HG02798 (cell line): ENCODE measurements around the gene NR5A2.

Experiments
- ATAC-seq: cut with Tn5 transposase; IDR thresholded peaks from one replicate; pipeline ENCODE4 v1.9.1; 2021; ENCODE audit warnings: mild to moderate bottlenecking; ENCODE audit not compliant: unreplicated experiment, poor library complexity

The NR5A2 gene

DNA sequence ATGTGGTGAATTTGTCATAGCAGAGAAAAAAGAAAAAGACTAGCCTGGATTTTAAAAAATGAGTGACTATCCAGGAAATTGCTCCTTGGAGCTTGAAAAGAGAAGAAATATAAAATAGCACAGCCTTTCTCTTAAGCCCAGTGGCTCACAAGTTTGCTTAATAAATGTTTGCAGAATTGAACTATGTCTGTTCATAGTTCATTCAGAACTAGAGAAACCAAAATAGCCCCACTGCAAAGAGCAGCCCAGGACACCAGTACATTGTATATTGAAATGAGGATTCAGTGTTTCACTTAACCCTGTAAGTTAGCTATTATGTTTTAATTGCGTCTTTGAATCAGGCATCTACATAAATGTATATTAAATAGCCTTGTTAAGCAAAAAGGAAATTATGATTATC, 88.8 kb downstream of the NR5A2 start:
- ATAC-seq, result no peak

DNA sequence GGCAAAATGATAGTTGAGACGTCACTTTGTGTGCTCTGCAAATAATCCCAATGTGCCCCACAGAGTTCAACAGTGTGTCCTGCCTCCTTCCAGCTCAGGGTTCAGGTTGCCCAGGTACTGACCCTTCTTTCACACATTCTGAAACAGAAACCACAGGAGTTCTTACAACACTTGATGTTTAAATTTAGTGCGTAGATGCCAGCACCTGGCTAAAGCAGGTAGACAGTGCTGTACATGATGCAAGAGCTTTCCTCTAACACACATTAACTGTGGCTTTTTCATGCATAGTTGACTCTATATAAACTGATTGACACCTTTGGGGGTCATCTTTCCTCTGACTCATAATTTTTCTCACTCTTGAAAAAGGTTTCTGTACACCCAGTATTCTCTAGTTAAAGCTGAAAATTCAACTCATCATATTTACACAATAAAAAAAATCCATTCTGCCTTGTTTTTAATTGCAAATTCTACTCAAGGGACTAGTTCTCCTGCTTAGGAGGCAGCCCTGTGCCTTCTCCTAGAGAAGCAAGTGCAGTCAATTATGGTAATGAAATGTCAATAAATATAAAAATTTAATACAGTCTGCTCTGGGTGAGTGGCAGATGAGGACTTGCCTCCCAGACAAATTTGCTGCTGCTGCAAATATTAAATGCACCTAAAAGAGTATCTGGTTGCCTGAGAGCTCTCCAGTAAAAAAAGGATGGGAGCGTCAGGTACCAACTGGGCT, 91.4 kb downstream of the NR5A2 start:
- no peak for ATAC-seq

DNA sequence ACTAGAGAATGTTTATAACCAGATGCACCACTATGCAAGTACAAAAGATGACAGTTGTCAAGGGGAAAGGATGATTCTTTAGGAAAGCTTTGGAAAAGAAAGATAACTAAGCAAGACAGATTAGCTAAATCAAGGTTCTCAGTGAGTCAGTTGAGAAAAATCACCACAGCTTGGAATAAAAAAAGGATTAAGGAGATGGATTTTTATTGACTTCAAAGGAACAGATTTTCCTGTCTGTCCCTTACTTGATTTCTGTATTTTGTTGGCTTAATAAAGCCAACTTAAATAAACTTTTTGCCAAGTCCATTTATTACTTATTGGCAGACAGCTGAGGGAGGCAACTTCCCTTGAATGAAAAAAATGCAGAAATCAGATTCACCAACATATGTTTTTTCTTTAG, 93.9 kb downstream of the NR5A2 start:
- ATAC-seq, result no peak

DNA sequence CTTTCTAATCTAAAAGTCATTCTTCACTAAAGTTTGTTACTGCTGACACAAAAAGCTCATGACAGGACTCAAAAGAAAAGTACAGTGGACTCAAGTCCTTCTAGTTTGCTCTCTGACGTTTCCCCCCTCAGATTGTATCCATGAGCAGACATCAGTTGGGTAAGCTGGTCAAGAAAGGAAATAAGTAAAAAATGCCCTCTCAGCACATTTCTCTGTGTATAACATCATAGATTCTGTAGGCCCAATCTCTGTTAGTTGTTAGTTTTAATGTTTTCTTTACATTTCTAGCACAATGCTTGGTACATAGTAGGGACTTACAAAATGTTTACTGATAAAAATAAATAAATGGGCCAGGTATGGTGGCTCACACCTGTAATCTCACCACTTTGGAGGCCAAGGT, 96.8 kb downstream of the NR5A2 start:
- no peak for ATAC-seq

DNA sequence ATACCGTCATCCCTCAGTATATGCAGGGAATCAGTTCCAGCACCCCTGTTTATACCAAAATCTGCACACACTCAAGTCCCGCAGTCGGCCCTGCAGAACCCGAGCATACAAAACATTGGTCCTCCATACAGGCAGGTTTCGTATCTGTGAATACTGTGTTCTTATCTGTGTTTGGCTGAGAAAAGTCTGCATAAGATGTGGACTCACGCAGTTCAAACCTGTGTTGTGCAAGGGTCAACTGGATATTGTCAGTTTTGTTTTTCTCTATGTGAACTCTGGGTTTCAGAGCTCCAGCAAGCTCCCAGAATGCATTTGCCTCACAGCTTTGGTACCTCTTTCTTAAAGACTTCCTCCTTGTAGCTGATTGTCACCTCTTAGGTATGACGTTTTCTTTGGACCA, 100.6 kb downstream of the NR5A2 start:
- ATAC-seq, result no peak

DNA sequence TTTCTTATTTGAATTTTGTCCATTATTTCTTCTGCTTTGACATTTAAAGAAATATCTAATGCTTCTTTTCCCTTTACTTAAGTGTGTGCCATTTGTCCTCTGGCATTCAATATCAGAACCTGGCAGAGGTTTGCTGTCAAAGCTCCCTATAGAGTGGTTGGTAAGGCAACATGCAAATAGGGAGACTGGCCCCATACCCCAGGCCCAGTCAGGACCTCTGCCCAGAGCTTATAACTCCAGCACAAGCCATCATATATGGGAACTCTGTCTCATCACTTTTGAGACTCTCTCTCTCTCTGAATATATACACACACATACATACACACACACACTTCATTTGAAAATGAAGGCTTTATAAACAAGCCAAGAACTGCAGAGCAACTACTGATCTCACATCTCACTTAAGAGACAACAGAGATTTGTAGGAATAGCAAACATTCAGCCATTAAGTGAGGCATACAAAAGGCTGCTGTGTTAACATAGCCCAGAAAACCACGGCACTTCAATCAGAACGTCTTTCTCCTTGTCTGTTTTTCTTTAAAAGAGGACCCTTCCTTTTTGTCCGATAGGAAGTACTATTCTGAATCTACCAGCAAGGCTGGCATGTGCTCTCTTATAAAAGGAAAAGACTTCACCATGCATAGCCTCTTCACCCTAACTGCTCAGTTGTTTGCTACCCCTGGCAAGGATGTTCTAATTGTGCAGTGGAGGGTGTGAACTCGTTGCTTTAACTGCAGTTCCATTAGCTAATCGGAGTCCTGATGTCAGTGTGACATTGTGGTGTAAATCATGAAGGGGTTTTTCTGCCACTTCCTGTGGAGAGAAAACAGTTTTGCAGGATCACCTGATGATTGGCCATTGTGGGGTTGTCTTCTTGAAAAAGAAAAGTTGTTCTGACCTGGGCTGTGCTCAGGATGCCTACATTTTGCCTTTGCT, 101.7 kb downstream of the NR5A2 start:
- peak; percentile 49 for ATAC-seq

DNA sequence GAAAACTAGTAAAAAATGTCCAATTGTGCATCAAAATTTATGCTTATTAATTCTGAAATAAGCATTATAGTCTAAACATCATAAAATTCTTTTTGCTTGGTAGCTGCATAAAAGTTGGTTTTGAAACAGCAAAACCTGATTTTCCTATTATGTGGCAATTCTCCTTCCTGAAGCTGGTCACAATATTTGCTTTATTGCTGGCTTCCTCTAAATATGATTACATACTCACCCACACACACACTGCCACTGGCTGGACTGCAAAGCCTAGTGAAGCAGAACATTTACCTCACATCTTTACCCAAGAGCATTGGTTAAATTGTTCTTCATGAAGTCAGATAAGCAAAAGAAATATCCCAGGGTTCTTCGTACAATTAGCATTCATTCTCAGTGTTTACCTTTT, 103.0 kb downstream of the NR5A2 start:
- no peak for ATAC-seq

DNA sequence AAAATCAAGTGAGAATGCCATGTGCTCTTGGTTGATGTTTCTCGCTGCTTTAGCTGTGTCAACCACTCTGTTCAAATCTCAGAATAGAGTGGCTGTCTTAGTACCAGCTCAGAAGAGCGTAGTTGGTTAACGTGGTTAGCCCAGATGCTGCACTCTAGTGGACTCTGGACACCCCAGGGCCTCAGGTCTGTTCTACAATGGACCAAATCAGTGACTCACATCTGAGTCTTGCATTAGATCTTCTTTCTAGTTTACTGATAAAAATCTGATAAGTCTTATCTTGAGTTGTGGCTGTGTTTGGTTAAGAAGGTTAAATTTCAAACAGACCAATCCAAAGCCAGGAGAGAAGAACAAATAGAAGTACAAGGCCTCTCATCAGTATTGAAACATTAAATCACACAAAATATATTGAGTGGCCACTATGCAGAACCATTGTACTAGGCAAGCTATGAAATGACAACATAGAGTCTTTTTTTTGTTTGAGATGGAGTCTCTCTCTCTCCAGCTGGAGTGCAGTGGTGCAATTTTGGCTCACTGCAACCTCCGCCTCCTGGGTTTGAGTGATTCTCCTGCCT, 104.1 kb downstream of the NR5A2 start:
- no peak for ATAC-seq

DNA sequence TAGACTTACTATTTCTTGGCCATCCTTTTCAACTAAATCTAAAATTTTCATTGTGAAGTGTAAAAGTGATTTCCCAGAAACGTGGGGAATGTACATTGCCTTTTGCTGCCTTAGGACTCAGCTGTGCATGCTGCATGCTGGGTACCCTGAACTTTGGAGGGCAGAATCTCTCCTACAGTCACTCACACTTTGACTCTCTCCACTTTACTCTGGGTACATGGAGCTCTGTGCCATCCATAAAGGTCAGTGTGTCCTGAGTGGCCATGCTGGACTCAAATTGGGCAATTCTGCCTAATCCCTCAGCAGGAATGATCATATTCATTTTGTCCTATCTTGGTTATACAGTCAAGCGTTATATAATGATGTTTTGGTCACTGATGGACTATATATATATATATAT, 105.6 kb downstream of the NR5A2 start:
- no peak for ATAC-seq

DNA sequence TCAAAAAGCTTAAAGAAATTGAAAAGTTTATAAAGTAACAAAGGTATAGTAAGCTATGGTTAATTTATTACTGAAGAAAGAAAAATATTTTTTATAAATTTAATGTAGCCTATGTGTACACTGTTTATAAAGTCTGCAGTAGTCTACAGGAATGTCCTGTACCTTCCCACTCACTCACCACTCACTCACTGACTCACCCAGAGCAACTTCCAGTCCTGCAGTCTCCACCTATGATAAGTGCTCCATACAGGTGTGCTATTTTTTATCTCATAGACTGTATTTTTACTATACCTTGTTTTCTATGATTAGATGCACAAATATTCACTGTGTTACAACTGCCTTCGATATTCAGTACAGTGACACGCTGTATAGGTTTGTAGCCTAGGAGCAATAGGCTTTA, 106.6 kb downstream of the NR5A2 start:
- ATAC-seq, result no peak

DNA sequence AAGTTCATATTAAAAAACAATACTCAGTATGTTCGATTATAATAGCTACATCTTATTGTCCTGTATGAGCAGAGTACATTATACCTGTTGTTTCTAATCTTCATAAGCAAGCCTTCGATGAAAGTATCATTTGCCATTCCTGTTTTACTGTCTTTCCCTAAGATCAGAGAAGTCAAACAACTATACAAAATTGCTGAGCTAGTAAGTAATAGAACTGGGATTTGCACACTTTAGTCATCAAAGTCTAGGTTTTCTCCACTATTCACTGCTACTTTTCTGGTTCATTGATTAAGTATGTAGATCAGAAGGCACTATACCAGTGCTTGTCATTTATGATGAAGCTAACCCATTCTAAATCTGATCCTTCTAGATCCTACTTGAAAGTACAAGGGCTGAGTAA, 108.9 kb downstream of the NR5A2 start:
- ATAC-seq, result no peak

DNA sequence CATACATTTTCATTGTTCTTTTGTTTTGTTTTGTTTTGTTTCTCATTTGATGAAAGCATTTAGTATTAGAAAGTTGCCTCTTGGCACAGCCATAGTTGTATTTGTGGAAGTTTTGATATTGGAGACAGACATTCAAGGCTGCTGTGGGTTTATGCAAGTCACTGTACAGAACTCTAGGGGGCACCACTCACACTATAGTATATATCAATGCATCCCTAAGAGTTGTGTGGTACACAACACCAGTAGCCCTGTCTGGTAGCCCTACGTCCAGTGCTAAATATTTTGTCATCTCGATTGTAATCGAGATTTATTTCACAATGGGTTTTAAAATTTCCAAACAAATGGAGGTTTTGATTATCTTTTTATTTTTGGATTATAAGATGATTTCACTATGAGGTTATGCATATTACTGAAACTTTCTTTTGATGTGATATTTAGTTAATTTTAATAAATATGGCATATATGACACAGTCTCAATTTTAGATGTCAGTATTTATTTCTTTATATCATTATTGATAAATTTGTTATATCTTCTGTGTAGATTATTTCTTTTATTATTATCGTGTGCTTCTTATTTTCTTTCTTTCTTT, 112.2 kb downstream of the NR5A2 start:
- ATAC-seq, result peak; percentile 87

DNA sequence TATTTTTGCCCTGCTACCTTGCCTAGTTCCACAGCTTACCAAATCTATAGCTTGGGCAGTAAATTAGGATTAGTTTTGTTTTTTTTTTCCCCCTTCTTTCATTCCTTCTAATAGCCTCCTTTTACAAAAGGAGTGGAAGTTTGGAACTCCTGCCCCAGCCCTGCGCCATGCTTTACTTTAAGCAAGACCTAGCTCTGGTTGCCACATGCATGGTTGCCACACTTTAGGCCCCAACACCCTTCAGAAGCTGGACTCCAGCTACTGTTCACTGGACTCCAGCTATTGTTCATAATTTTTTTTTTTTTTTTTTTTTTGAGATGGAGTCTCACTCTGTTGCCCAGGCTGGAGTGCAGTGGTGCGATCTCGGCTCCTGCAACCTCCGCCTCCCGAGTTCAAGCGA, 115.8 kb downstream of the NR5A2 start:
- no peak for ATAC-seq

DNA sequence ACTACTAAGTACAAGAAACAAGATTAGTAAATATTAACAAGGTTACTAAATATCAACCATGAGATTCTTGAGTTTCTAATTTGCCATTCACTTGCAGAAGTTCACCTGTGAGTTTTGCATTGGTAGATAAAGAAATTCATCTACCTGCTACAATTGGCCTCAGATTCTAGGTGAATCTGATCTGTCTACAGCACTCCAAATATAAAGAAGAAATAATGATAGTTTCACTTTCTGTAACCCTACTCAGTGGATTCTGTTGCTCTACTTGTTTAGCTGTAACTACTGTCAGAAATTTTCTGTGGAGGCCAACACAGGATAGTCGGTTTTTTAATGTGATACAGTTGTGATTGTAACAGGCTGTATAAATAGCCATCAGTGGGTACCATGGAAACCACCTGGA, 118.6 kb downstream of the NR5A2 start:
- no peak for ATAC-seq

DNA sequence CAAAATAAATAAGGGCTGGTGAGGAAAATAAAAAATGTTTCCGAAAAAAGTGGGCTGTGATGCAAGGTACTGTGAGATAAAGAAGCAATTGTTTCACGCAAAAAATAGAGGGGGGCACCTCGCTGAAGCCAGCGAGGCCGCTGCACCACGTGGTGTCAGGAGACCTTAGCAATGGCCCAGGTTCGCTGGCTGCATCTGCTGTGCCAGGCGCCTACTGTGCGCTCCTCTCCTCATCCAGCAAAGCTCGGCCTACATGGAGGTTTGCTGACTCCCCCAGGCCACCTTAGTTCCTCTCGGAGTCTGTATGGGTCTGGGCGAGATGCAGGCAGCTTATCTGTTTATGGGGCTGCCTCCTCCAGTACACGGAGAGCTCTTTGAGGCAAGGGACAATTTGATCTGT, 119.6 kb downstream of the NR5A2 start:
- no peak for ATAC-seq

DNA sequence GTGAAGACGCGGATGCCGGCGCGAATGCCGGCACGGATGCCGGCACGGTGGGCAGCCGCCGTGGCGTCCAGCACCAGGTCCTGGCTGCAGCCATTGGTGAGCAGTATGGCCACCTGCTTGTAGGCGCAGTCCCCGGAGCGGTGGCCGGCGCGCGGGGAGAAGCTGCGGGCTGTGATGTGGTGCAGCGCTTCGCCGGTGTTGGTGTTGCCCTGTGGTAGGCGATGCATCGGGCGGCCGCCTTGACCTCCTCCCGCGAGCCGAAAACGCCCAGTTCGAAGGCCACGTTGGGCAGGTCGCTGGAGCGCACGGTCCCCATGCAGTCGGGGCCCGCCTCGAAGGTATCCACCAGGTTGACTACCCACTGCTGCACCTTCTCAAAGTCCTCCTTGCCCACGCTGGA, 120.2 kb downstream of the NR5A2 start:
- ATAC-seq, result no peak

DNA sequence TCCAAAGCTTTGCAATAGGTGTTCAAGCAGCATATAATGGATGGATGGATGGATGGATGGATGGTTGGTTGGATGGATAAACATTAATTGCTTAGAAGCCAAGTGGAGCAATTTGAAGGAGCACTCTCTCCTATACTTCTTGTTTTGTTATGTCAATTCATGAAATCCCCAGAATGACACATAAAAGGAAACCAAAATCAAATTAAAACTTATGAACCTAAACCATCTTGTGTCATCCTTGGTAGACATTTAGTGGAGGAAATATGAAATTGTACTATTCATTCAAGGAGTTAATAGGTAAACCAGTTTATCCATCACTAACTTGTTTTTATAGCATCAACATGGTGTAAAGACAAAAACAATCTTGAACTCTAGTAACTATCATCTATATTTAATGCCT, 122.5 kb downstream of the NR5A2 start:
- no peak for ATAC-seq

DNA sequence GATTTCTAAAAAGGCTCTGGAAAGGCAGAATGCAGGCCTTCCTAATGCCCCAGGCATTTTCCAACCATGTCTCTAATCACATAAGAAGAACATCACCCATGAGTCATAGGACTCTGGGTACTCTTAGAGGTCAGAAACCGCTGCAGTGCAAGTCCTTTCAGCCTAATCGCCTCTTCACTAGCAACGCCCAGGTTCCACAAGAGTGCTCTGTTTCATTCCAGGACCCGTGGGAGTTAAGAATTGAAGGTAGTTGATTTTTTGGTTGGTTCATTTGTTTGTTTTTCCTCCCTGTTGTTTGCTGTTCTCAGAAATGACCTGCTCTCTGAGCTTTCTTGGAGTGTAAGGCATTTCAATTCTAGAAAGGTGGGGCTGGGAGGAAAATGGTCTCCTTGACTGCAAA, 123.2 kb downstream of the NR5A2 start:
- no peak for ATAC-seq

DNA sequence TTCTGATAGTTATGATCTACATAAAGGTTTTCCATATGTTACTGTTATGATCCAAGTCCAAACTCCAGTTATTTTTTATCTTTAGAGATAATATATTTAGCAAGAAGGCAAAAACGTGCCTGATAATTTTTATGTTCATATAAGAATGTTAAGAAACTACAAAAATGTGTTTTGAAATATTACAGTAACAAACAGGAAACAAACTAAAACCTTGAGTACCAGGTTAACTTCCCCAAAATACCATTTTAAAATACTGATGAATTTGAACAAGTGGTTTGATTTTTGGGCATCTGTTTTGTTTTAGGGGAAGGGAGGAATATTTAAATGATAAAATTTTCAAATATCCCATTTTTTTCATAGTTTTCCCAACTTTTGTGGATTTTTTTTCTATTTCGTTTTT, 124.8 kb downstream of the NR5A2 start:
- ATAC-seq, result no peak

DNA sequence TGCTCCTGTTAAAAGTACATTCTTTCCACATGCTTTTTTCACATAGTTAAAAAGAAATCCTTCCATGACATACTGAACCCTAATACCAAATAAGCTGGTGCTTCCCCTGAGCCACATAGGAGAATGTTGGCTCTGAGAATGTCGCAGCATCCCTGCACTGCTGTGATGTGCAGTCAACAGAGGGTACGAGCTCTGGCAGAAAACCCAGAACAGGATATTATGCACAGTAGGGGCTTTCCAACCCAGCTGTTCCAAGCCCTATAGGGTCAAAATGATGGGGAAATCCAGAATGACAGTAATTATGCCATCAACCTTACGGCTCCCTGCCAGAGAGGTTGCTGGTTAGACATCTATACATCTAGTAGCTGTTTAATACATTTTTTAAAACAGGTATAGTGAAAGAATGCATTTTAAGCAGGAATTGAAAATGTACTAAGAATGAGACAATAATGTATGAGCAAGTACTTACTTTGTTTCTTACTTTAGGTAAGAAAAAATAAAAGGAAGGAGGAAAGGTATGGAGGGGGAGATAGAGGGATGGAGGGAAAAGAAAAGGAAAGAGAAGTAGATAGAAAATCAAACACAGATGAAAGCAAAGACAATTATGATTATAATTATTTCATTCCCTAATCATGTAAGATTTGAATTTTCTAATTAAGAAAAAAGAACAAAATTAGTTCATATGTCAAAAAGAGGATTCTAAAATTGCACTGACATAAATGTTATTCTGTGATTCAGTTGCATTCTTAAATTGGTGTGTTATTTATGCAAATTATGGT, 126.0 kb downstream of the NR5A2 start:
- ATAC-seq, result peak; percentile 61
